Cerebellar cortex (tissue), 1 donor: Measurements from ENCODE around the gene TMEM132E.

Experiments
- DNase-seq: peaks from one replicate; pipeline ENCODE4 v3.0.0-alpha.2; 2015; ENCODE audit warnings: low spot score

The TMEM132E gene

DNA sequence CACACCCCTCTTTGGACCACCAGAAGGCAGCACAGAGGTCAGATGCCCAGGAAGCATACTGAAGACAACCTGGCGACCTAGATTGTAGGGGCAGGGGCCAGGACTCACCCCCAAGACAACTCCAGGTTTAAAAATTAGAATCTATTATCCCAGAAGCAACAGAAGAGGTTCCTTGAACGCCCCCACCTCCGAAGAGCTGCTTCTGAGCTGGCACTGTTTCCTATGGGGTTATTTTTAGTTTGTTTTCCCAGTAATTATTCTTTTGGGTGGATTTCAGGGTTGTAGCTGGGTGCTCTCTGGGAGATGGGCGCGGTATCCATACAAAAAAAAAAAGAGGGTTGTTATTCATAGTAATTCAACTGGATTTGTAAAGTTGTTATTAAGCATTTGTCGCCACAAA lies 10.4 kb upstream of the TMEM132E start:
- no peak for DNase-seq

GRCh38 chr17:34569591-34569990 lies 9.8 kb upstream of the TMEM132E start:
- DNase-seq = peak; percentile 86

DNA sequence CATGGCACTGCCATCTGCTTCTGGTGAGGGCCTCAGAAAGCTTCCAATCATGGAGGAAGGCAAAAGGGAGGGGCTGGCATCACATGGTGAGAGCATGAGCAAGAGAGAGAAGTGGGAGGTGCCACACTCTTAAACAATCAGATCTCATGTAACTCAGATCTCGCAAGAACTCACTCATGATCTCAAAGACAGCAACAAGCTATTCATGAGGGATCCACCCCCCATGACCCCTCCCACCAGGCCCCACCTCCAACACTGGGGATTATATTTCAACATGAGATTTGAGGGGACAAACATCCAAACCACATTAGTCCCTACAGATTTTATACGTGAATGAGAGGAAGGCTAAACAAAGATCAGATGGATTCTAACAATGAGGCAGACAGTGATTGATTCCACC lies 8.9 kb upstream of the TMEM132E start:
- DNase-seq = no peak

- no peak for DNase-seq
Observed at GRCh38 chr17:34571428-34572130, 7.8 kb upstream of the TMEM132E start.

GRCh38 chr17:34572483-34572882 lies 6.9 kb upstream of the TMEM132E start:
- DNase-seq = no peak

DNA sequence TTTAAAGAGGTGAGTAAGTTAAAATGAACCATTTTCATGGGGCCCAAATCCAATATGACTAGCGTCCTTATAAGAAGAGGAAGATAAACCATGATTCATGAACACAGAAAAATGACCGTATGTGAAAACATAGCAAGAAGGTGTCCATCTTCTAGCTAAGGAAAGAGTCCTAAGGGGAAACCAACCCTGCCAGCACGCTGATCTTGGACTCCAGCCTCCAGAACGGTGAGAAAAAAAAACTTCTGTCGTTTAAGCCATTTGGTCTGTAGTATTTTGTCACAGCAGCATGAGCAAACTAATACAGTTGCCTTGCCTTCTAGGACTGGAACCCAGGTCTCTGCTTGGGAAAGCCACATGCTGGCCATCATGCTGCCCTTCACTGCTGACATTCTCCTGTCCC lies 4.2 kb upstream of the TMEM132E start:
- no peak for DNase-seq

- no peak for DNase-seq
Observed at GRCh38 chr17:34578016-34578415, 1.4 kb upstream of the TMEM132E start.

GRCh38 chr17:34578656-34579016 lies 746 bp upstream of the TMEM132E start:
- no peak for DNase-seq

DNA sequence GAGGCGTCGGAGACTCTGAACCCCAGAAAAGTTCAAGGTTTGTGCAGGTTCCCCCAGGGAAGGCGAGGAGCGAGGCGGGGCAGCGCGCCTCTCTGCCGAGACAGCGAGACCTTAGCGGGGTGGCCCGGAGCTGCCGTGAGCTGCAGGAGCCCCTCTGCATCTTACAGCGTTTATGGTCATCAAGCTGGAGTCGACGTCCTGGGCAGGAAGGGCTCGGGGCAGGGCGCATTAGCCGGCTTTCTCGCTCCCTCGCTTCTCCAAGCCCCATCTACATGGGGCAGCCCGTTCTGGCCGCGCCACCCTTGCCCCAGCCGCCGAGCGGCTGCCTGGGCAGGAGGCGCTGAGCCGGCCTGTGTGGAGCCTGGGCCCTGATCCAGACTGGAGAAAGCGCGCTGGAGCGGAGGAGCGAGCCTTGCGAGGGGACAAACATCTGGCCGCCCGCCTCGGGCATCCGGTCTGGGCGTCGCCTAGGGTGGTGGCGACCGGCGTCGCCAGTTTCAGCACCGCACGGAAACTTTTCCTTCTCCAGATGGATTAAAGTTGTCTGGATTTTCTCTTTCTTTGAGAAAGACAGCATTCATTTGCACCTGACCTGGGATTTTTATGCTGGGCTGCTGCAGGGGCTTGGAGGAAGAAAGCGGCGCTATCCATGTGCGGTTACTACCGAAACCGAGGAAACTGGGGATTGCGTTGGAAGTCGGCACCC lies 750 bp downstream of the TMEM132E start:
- peak; percentile 31 for DNase-seq

GRCh38 chr17:34580685-34581445 lies 1.5 kb downstream of the TMEM132E start:
- DNase-seq = no peak

GRCh38 chr17:34581446-34582184 lies 2.2 kb downstream of the TMEM132E start:
- no peak for DNase-seq

DNA sequence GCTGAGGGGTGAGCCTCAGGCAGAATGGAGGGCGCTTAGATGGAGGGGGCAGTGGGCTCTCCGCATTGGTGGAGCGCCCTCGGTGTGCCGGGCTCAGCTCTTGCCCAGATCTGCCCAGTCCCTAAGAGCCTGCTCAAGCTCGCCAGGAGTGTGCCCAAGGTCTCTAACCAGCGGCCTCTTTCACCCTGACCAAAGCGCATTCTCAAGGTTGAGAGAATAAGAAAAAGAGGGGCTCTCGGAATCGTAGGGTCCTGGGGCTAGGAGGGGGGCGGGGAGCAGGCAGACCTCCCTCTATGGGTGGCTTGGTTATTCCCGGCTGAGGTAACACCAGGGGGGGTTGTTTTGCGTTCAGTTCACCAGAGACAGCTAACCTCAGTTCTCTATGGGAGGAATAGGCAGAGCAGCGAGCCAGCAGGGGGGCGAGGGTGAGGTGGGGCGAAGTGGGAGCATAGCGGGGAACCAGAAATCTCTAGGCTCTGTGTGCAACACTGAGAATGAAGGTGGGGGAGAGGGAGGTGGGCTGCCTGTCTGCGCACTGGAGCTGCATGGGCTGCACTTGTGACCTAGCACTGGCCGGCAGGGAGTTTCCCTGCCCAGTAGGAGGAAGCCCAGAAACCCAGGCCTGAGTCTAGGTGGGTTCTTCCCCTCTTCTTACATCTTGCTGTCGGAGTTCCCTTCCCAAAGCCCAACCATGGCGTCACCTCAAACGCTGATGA lies 3.0 kb downstream of the TMEM132E start:
- DNase-seq = peak; percentile 50

DNA sequence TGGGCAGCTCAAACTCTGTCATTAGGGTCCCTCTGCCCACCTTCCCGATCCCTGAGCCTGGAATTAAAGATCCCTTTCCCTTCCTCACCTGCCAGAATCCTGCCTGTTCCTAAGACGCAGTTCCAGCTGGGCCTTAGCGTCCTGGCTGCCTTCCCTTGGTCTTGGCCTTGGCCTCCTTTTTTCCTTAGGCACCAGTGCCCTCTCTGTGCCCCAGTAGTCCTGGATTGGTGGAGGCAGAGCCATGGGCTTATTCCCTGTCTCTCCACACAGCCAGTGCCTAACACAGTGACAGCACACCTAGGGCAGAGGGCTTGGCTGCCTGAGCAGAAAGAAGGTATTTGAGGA lies 3.5 kb downstream of the TMEM132E start:
- peak; percentile 50 for DNase-seq

DNA sequence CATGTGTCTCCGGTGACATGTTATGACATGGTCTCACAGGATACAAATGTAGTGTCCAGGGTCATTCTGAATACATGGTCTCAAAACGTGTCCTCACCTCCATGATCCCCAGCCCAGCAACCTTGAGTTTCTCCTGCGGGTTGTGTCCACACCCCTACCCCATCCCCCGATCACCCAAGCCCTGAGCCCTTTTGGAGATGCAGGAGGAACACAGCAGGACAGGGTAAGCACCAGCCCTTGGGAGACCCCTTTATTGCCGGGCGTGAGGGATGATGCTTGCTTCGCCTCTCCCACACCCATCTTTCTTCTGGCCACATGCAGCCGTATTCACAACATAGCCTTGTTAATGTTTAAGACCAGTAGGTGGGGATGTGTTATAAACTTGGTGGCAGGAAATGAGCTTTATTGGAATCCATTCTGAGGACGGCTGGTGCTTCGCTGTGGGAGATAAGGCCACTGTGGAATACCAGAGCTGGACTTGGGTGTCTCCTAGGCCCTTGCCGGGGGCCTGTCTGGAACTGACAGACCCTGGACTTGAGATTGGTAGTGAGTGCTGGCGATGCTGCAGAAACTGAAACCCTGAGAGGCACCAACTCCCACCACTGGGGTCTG lies 5.5 kb downstream of the TMEM132E start:
- DNase-seq = peak; percentile 72

DNA sequence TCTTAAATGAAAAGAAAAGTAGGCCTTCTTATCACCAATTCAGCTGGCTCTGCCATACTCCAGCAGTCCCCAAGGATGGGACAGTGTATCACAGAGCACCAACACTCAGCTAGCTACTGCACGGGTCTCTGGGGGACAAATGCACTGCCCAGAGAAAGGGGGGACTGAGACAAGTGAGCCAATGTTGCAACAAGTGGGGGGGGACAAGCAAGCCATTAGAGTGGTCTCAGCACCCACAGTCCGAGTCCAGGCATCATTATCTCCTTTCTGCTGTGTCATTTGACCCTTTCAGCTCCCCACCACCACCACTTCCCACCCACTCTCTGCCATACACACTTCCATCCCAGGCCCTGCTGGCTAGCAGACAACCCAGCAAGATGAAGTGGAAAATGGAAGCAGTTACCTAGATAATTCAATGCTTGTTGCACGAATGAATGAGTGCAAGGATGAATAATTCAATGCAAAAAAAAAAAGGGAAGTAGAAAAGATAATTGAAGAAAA lies 7.0 kb downstream of the TMEM132E start:
- no peak for DNase-seq

DNA sequence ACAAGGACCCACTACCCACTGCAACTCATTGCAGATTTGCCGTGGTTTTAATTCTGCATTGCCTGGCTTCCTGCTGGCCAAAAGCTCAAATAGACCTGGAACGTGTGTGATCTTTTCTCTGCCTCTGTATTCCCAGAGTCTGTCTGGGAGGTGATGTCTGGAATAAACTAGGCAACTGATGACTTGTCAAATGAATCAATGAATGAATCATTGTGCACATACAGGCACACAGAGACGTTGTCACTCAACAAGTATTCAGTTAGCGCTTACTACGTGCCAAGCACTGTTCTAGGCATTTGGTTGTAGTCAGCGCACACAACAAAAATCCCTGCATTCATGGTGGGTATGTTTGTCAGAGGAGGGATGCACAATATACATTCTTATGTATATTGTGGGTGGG lies 8.9 kb downstream of the TMEM132E start:
- no peak for DNase-seq

- DNase-seq = no peak
Observed at GRCh38 chr17:34589120-34589965, 10.0 kb downstream of the TMEM132E start.

GRCh38 chr17:34592002-34592401 lies 12.6 kb downstream of the TMEM132E start:
- no peak for DNase-seq

- no peak for DNase-seq
Observed at GRCh38 chr17:34596920-34597319, 17.5 kb downstream of the TMEM132E start.

DNA sequence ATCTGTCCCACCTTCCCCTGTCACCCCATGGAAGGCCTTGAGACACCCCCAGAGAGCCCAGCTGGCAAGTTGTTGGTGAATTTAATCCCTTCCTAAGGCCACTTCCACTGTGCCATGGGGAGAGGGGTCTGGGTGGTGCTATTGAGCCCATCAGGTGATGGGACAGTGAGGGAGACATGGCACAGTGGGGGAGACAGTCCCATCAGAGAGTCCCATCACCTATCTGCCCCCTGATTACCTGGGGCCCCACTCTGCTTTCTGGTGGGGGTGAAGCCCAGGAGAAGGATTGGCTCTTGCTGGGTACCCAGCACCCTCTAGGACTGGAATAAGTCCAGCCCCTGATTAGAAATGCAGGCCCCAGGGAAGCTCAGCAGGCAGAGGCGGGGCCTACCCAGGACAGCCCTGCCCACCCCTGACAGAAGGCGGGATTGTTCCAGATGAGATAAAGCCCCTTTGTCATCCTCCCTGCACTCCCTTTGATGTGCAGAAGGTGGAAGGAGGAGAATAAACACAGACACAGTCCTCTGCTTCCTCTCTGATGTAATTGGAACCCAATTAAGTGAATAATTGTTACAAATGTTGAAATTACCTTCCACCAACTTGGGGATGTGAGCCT lies 18.9 kb downstream of the TMEM132E start:
- DNase-seq = no peak
